NCI-H146 treated with DMSO at 0.1 percent for 48 hours (cell line): ENCODE results near the gene MRGPRF.
"Not testable (repeated sequence)": the region's sequence is repeated elsewhere in the genome, so short reads cannot be mapped to it uniquely, and the experiment has no call there.

Source experiments
- DNase-seq: peaks from one replicate; lab custom pipeline; 2025; ENCODE audit not compliant: unreplicated experiment; lab: John Stamatoyannopoulos, UW

MRGPRF gene

DNA sequence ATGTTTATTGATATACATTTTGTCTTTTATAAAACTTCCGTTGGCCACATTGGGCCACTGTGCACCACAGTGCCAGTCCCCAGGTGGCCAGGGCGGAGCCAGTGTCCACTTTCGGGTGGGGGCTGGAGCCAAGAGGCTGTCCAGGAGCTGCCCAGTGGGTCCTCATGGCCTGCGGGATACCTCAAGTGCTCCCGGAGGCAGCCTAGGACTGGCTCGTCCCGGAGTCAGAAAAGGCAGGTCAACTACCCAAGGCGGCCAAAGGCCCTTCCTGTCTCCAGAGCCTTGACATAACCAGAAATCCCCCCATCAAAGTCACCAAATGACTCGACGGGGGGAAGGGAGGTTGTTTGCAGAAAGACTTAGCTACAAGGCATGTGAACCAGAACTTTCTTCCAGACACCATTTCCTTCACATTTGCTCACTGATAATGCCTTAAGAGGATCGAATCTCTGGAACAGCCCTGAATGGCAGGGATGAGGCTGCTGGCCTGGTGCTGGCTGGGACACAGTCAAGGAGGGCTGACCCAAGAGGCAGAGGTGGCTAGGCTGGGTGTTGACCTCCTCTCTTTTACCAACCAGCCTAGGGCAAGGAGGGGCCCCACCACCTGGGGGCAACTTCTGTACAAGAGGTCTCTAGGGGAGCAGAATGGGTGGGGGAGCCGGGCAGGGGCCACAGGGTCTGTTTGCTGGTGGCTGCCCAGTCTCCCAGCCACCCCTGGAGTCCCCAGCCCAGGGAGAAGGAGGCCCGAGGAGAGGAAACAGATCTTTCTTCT is 8.4 kb downstream of the MRGPRF start:
- no peak for DNase-seq

DNA sequence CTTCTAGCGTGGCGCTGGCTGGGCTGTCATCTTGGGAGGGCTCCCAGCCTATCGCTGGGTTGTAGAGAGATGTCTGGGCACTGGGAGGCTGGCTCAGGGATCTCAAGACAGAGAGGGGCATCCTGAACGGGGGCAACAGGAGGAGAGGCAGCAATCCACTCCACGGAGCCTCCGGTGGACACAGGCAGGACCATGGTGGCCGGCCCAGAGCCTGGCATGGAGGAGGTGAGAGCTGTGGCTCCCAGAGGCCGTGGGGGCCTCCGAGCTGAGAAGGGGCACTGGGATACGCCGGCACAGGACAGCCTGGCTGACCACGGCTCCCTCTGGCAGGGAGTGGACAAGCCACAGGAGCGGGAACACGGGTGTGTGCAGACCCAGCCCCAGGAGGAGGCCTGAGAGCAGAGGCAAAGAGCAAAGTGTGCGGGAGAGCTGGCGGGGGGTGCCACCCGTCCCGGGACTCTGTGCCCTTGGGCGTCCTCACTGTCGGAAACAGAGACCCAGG is 9.1 kb downstream of the MRGPRF start:
- DNase-seq, result no peak

DNA sequence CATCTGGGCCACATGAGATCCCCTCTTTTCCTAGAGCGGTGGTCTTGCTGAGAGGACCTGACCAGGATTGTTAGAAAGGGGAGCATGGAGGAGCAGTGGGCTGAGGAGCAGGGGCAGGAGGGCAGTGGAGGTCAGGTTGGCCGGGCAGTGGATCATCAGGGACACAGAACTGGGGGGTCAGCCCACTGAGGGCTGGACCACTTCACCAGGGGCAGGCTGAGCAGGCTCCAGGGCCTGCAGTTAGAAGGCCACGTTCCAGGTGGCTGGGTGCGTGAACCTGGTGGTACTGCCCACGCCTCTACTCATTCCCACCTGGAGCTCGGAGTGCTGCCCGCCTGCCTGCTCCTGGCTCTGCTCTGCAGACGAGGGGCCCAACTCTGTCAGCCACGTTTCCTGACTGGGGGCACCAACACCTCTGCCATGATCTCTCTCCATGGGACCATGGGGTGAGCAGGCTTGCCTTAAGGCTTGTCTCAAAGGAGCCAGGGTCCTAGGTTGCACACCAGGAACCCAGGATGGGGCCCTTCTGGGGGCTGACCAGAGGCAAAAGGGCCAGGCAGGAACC is 9.7 kb downstream of the MRGPRF start:
- DNase-seq, result no peak

GRCh38 chr11:69002570-69003231 is 10.3 kb downstream of the MRGPRF start:
- DNase-seq, result no peak

DNA sequence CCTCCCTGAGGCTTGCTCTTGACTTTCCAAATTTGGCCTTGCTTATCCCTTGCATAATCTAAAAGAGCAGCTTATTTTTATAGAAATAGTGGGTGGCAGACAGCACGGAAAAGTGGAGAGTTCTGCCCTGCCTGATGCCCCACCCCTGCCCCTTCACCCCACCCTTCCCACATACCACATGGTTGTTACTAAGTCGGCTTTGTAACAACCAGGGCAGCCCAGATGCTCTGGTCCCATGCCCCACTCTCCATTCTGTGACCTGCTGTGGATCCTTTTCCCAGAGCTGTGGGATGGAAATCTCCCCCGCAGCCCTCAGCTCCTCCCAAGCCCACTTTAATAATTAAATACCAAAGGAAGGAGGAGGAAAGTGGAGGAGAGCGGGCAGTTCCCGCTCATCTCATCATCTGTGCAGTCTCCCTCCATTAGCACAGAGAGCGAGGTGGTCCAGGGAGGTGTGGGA is 10.9 kb downstream of the MRGPRF start:
- no peak for DNase-seq

- DNase-seq, result no peak
Measured at GRCh38 chr11:69001243-69002081, 11.6 kb downstream of the MRGPRF start.

DNA sequence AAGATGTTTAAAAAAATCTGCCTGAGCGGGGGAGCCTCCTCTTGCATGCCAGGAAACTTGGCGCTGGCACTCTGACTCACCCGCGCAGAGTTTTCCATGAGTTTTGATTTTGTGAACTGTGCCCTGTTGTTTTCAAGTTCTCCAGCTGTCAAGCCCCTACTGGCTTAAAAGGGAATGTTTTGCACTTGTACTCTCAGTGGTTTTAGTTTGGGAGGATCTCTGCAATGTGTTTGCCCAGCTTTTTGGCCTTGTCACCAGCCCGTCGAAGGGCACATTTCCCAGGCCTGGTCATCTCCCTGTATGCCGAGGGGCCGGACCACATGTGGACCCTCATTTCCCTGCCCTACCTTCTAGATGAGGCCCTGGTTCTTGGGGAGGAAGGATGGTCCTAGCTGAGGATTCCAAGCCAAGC is 12.2 kb downstream of the MRGPRF start:
- no peak for DNase-seq

- DNase-seq, result no peak
Measured at GRCh38 chr11:69000391-69000790, 12.7 kb downstream of the MRGPRF start.

GRCh38 chr11:68999748-69000355 is 13.2 kb downstream of the MRGPRF start:
- not testable (repeated sequence) for DNase-seq

GRCh38 chr11:68999093-68999747 is 13.8 kb downstream of the MRGPRF start:
- DNase-seq, result no peak

DNA sequence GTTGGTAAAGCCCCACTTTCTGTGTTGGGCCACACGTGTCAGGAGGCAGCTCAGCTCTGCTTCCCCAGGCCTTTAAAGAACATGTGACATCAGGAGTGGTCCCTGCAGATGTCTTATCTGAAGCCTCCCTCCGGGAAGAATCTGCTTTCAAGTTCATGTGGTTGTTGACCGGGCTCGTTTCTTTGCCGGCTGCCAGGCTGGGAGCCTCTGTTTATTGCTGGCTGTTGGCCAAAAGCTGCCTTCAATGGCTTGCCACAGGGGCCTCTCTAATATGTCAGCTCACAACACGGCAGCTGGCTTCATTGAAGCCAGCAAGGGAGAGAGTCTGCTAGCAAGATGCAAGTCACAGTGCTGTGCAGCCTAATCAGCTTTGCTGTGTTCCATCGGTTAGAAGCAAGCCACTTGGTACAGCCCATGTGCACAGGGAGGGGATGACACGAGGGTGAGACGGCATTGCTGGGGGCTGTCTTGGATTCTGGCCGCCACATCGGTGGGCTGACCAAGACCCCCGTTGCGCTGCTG is 14.6 kb downstream of the MRGPRF start:
- peak; percentile 62 for DNase-seq

- no peak for DNase-seq
Measured at GRCh38 chr11:68997995-68998348, 15.1 kb downstream of the MRGPRF start.

GRCh38 chr11:68997124-68997994 is 15.7 kb downstream of the MRGPRF start:
- no peak for DNase-seq

- no peak for DNase-seq
Measured at GRCh38 chr11:68996376-68997123, 16.5 kb downstream of the MRGPRF start.

DNA sequence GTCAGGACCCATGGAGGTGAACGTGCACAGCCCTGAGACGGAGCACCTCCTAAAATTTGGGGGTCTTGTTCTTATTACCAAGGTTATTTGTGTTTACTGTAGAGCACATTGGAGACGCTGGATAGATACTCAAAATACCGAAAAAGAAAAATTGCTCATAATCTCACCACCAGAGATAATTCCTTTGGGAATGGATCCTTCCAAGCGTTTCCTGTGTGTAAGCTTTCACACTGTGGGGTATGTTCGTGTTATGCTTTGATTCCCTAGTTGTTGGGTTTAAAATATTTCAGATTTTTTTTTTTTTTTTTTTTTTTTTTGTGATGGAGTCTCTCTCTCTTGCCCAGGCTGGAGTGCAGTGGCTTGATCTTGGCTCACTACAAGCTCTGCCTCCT is 18.2 kb downstream of the MRGPRF start:
- no peak for DNase-seq

- DNase-seq, result no peak
Measured at GRCh38 chr11:68994161-68994893, 18.7 kb downstream of the MRGPRF start.

DNA sequence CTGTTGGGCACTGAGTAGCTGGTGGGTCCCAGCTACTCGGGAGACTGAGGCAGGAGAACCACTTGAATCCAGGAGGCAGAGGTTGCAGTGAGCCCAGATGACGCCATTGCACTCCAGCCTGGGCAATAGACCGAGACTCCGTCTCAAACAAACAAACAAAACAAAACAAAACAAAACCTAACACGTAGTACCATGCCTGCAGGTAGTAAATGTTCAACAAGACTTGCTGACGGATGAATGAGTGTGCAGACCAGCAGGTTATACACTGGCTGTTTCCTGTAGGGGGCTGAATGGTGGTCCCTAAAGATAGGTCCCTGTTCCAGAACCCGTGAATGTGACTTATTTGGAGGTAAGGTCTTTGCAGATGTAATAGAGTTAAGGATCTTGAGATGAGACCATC is 19.5 kb downstream of the MRGPRF start:
- no peak for DNase-seq
